ENCODE data around the gene CACNA1D. TPM values are rescaled to one million over a fixed set of nuclear protein-coding genes. Genes with fewer than 3 reads are reported as not detected.

The CACNA1D gene
- total and polyA plus RNA-seq, 9 of the 15 experiments (the other 6 are each of a cell fraction or from before 2014, with no cell fraction given) = 0.29 TPM; not detected in 8

DNA sequence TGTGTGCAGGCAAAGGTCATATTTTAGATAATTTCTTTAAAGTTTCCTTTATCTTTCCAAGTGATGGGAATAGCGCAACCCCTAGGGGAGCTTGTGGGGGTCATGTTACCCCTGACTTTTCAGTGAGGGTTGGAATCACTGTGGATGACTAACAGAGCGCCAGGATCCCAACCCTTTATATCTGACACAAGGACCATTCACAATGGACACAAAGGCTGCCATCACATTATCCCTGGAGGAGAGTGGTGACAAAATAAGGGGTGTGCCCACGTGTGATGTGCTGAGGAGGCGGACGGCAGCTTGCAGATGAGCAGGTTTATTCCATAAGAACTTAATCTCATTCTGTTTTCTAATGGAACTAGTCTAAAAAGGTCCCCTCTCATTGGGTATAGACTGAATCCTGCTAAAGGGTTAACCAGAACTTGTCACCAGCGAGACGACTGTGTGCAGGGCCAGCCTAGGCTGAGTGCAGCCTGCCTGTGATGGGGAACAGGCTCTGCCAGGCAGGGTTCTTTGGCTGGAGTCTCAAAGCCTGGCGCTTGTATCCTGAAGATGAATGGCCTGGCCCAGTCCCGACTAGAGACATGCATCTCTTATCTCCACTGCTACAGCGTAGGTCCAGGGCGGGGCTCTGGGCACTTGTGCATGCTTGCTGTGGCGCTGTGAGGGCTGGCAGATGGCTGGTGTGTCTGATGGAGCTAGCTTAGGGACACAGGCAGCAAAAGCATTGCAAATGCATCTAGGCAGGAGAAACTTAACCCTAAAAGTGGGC lies 301.6 kb downstream of the CACNA1D start:
- no peaks in the 10 kb centered on the region for H3K36me3 ChIP-seq (ENCODE audit: control insufficient read depth, insufficient read depth, low read length)
- FAIRE-seq (no peak), DNase-seq (ENCODE audit: extremely low read depth in 1 of 4, low spot score in 3 of 4) (peak in 1 of 4 experiments; percentile 6), ATAC-seq (no peak)
- no peak overlapping the region for H3K9ac ChIP-seq (ENCODE audit: insufficient read depth in 1 of 2, low read depth in 2 of 2, low read length in 2 of 2)
- CTCF ChIA-PET (ENCODE audit: low intra/inter-chr PET ratio) = no interaction called here
- H3K27me3 ChIP-seq (ENCODE audit: control insufficient read depth in 2 of 2, insufficient read depth in 2 of 2, low read length in 2 of 2) = peaks cover 0 to 53% of the 10 kb centered on the region in 2 experiments; a peak in 4 of 5 replicates
- H3K4me2 ChIP-seq (ENCODE audit: insufficient read depth, low read length) = no peak overlapping the region
- in situ Hi-C loops (cut with MboI) (no loop called here), intact Hi-C loops (cut with micrococcal nuclease) (no loop called here)
- TF ChIP-seq RNF2 (IDR thresholded peaks at IDR 0.05) = no peak
- TF ChIP-seq, protein P1, sequence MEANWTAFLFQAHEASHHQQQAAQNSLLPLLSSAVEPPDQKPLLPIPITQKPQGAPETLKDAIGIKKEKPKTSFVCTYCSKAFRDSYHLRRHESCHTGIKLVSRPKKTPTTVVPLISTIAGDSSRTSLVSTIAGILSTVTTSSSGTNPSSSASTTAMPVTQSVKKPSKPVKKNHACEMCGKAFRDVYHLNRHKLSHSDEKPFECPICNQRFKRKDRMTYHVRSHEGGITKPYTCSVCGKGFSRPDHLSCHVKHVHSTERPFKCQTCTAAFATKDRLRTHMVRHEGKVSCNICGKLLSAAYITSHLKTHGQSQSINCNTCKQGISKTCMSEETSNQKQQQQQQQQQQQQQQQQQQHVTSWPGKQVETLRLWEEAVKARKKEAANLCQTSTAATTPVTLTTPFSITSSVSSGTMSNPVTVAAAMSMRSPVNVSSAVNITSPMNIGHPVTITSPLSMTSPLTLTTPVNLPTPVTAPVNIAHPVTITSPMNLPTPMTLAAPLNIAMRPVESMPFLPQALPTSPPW (CRISPR knock-in tag; IDR thresholded peaks at IDR 0.05) = peak; percentile 58; the same call in 1 of the 2 replicates
- no peak for TF ChIP-seq ZNF584 (CRISPR knock-in tag; IDR thresholded peaks at IDR 0.05; ENCODE audit: low read depth)
- H2AFZ ChIP-seq (ENCODE audit: low read depth, low read length) = no peak overlapping the region
- H3K4me1 ChIP-seq (replicated peaks in 1 of 2; ENCODE audit: control insufficient read depth in 2 of 2, insufficient read depth in 2 of 2, low read length in 2 of 2) = no peaks in the 10 kb centered on the region
- H3K9me3 ChIP-seq (replicated peaks; ENCODE audit: control insufficient read depth, insufficient read depth, low read depth, low read length) = no peaks in the 10 kb centered on the region
- 0% methylated on average over 11 of the region's 12 CpGs for WGBS (ENCODE audit: insufficient coverage, low coverage, missing lambda C conversion rate)
- no peaks in the 10 kb centered on the region for H3K9me1 ChIP-seq (ENCODE audit: control insufficient read depth, insufficient read depth, low read length)
- no peaks in the 10 kb centered on the region; the same call in 1 of the 2 replicates for H4K20me1 ChIP-seq (replicated peaks; ENCODE audit: control insufficient read depth, insufficient read depth, low read length)
- H3K79me2 ChIP-seq (ENCODE audit: control insufficient read depth, insufficient read depth, low read length) = no peaks in the 10 kb centered on the region
- POLR2A ChIA-PET = no interaction called here
- no peak overlapping the region for H3K4me3 ChIP-seq
- BruUV-seq (replicated peaks) = no TSS peak
- no peak overlapping the region for H3K27ac ChIP-seq (ENCODE audit: extremely low read depth, low read depth, low read length)

Measured in K562 (cell line).